GM18507 (cell line): ENCODE results near the gene NDUFS6.
"Not testable (repeated sequence)": the region's sequence is repeated elsewhere in the genome, so short reads cannot be mapped to it uniquely, and the experiment has no call there.

Source experiments
- DNase-seq: peaks from one replicate; pipeline ENCODE4 v3.0.0; 2011; ENCODE audit warnings: low read depth; ENCODE audit not compliant: insufficient read length; ENCODE audit errors: extremely low spot score
- FAIRE-seq: peaks from 2 replicates; lab custom pipeline; 2011; peaks lifted over from hg19 to GRCh38; lab: Jason Lieb, UNC

The NDUFS6 gene

GRCh38 chr5:1809416-1810035 lies 8.3 kb downstream of the NDUFS6 start:
- no peak for FAIRE-seq
- DNase-seq: no peak

GRCh38 chr5:1810581-1811101 lies 9.4 kb downstream of the NDUFS6 start:
- no peak for FAIRE-seq
- no peak for DNase-seq

- FAIRE-seq (no peak), DNase-seq (no peak)
Observed at GRCh38 chr5:1814183-1815020, 13.2 kb downstream of the NDUFS6 start.

- FAIRE-seq: no peak
Observed at GRCh38 chr5:1815071-1815786, 14.0 kb downstream of the NDUFS6 start.

GRCh38 chr5:1815881-1816292 lies 14.7 kb downstream of the NDUFS6 start:
- FAIRE-seq (no peak), DNase-seq (no peak)

More at GRCh38 chr5:1815071-1815786, 14.0 kb downstream of the NDUFS6 start:
- no peak for DNase-seq

- not testable (repeated sequence) for DNase-seq, FAIRE-seq
Observed at GRCh38 chr5:1816495-1817089, 15.4 kb downstream of the NDUFS6 start.

- no peak for FAIRE-seq
Observed at GRCh38 chr5:1817261-1818043, 16.2 kb downstream of the NDUFS6 start.

GRCh38 chr5:1818784-1819183 lies 17.6 kb downstream of the NDUFS6 start:
- no peak for DNase-seq
- FAIRE-seq: no peak

More at GRCh38 chr5:1817261-1818043, 16.2 kb downstream of the NDUFS6 start:
- DNase-seq: no peak

- FAIRE-seq (no peak), DNase-seq (no peak)
Observed at GRCh38 chr5:1819458-1819857, 18.3 kb downstream of the NDUFS6 start.

GRCh38 chr5:1820381-1820780 lies 19.2 kb downstream of the NDUFS6 start:
- FAIRE-seq: no peak
- no peak for DNase-seq

GRCh38 chr5:1820926-1821325 lies 19.7 kb downstream of the NDUFS6 start:
- DNase-seq (no peak), FAIRE-seq (no peak)

- DNase-seq (no peak), FAIRE-seq (no peak)
Observed at GRCh38 chr5:1821862-1822261, 20.7 kb downstream of the NDUFS6 start.

- FAIRE-seq: no peak
- DNase-seq: no peak
Observed at GRCh38 chr5:1823381-1824034, 22.3 kb downstream of the NDUFS6 start.

- FAIRE-seq: no peak
Observed at GRCh38 chr5:1824109-1824821, 23.1 kb downstream of the NDUFS6 start.

GRCh38 chr5:1824903-1825841 lies 24.0 kb downstream of the NDUFS6 start:
- DNase-seq (no peak), FAIRE-seq (no peak)

More at GRCh38 chr5:1824109-1824821, 23.1 kb downstream of the NDUFS6 start:
- no peak for DNase-seq

- DNase-seq (no peak), FAIRE-seq (no peak)
Observed at GRCh38 chr5:1826235-1826980, 25.2 kb downstream of the NDUFS6 start.
